Activated CD4-positive, alpha-beta T cell treated with anti-CD3 and anti-CD28 coated beads, Interleukin-2, amount 50 U/mL, for 16 hours (primary cell): ENCODE results near the gene BACE1-AS.

Experiments used
- DNase-seq: peaks from one replicate; pipeline ENCODE4 v3.0.0-alpha.2; 2020

The BACE1-AS gene

DNA sequence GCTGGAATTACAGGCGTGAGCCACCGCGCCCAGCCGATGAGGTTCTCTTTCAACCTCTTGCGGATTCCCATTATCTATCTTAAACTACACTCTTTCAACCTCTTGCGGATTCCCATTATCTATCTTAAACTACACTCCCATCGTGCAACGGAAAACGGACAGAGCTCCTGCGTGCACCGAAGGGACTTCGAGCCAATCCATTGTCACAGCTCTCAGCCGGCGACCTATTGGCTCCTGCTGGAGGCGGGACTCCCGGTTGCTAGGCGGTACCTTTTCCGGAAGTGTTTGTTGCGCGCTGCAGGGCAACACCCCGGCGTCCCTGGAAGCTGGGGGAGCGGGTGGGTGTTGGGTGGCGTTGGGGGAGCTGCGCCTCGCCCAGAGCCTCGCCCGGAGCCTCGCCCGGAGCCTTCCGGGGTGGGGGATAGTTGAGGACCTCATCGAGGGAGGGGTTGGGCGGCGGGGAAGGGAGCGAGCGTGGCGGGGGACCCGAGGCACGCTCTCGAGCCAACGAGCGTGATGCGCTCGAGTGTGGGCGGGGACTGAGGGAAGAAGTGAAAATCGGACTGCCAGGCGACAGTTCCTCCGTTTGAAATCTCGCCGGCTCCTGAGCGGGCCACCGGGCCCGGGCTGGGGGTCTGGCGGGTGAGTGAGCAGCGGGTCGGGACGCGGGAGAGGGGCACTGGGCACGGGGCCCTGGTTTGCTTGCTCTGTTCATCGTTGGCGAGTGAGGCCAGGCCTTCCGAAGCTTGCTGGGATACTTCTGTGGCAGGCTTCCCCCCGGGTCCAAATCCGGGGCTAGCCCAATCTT is 36.6 kb downstream of the BACE1-AS start, which contains the start of gene CEP164:
Gene CEP164 (plus strand): TSS at position 288 of the 808 bp plus-strand sequence. CDS start 10,733 bp downstream, outside the sequence.
- peak; percentile 97 for DNase-seq

DNA sequence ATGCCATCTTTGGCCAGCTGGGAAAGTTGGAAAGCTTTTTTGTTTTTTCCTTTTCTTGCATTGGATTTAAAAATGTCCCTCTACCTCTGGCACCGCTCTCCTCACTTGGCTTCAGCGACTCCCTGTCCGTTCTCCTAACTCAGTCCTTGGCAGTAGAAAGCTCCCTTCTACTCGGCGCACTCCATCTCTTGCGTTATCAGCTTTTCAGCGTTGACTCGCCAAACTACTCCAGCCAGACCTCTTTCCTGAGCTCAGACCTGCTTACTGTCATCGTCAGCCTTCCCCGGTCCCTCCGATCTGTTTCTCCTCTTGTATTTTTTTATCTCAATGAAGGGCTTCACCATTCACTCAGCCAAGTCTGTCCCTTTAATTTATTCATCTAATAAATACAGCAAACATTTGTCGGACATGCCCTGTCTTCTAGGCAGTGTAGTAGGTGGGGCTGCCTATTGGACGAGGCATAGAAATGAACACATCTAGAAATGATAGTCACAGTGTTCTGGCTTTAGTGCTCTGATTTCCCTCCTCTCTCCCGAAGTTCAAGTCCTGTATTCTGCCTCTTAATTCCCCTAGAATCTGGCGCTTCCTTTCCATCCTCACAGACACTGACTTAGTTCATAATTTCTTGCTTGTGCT is 37.3 kb downstream of the BACE1-AS start:
- no peak for DNase-seq

DNA sequence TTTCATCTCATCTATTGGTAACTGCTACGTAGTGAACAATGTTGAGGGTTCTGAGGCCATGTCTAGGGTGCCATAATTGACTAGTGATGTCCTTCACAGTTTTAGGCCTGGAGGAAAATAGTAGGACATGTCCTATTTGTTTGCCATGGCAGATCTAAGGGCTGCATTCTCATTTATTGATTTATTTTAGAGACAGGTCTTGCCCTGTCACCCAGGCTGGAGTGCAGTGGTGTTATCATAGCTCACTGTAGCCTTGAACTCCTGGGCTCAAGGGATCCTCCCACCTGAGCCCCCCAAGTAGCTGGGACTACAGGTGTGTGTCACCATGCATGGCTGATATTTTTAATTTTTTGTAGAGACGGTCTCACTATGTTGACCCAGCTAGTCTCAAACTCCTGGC is 41.7 kb downstream of the BACE1-AS start:
- DNase-seq: no peak

DNA sequence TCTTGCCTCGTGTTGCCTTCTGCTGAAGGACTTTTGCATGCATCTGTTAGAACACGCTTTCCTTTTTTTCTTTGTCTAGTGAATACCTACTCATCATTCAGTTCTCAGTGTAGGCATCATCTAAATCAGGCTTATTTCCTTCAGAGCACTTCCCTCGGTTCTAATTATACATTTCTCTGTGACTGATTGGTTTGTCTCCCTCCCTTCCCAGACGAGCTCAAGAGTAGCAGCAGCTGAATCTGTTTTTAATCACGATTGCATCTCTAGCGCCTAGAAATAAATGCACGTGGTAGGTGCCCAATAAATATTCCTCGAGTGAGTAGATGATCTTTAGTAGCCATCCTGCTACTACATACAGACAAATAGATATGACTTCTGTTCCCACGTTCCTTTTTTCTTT is 42.8 kb downstream of the BACE1-AS start:
- DNase-seq: no peak

DNA sequence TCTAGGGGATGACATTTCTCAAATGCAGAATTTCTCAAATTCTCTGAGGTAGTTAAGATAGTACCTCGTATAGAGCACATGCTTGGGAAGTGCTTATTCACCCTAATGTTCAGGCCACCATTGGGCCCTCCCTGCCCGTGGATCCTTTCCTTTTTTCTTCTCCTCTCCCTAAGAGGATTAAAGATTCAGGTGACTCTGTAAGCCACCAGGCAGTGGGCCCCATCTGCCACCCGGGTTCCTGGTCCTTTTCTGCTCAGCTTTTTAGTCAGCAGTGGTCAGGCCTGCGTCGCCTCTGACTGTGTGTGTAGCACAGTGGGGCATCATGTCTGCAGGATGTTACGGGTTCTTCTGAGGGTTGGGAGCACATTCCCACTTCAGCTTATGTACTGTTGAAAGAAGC is 43.8 kb downstream of the BACE1-AS start:
- peak; percentile 7 for DNase-seq

DNA sequence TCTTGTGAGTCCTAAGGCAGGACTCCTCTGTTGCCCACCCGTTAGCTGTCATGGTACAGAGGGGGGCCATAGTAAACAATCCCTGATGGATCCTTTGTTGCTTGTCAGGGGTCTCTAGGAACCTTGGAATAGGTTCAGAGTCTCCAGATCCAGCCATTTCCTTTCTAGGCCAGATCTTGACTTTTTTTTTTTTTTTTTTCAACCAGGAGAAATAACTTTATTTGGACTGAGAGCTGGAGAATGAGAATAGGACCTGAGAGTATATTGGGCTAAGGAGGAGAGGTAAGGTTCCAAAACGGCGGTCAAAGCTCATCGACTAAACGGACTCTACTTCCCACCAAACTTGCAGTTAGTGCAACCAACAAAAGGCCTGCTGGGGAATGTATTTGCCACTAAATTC is 44.3 kb downstream of the BACE1-AS start:
- DNase-seq: no peak

DNA sequence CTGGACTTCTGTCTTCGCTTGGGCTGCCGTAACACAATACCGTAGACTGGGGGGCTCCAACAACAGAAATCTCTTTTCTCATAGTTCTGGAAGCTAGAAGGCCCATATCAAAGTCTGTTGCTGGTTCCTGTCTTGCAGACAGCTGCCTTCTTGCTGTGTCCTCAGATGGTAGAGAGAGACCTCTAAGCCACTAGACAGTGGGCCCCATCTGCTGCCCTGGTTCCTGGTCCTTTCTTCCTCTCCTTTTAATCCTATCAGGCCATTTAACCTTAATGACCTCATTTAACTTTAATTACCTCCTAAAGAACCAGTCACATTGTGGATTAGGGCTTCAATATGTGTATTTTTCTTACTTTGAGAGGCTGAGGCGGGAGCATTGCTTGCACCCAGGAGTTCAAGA is 45.9 kb downstream of the BACE1-AS start:
- DNase-seq: no peak
